GM12873 (cell line): ENCODE measurements around the gene NCBP3.

Source experiments
- CTCF ChIP-seq: IDR thresholded peaks from 2 replicates; pipeline ENCODE4 v1.5.1; 2012; ENCODE audit warnings: low read depth, mild to moderate bottlenecking, moderate library complexity, low read length, control low read depth; ENCODE audit not compliant: insufficient read depth; ENCODE audit errors: missing control alignments

Gene NCBP3

GRCh38 chr17:3892095-3892998 lies 46.3 kb upstream of the NCBP3 start:
- TF ChIP-seq CTCF, result no peak

DNA sequence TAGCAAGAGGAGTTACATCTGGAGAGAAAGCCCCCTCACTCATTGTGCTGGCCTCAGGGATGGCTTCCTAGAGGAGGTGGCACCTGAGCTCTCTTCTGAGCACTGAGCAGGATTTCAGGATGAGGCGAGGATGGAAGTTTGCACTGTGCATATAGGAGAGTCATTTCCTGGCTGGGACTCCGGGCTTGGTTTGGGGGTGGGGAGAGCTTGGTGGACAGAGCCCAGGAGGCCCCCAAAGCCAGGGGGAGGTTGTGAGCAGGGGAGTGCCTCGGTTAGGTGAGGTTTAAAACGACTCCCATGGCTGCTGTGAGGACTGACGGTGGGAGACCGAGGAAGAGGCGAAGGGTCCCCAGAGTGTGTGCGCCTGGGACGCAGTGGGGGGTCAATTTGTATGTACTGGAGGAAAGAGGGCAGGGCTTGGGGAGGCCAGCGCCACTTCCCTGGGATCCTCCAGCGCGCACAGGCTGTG lies 45.6 kb upstream of the NCBP3 start:
- TF ChIP-seq CTCF, result no peak

GRCh38 chr17:3890878-3891219 lies 44.8 kb upstream of the NCBP3 start:
- no peak for TF ChIP-seq CTCF

DNA sequence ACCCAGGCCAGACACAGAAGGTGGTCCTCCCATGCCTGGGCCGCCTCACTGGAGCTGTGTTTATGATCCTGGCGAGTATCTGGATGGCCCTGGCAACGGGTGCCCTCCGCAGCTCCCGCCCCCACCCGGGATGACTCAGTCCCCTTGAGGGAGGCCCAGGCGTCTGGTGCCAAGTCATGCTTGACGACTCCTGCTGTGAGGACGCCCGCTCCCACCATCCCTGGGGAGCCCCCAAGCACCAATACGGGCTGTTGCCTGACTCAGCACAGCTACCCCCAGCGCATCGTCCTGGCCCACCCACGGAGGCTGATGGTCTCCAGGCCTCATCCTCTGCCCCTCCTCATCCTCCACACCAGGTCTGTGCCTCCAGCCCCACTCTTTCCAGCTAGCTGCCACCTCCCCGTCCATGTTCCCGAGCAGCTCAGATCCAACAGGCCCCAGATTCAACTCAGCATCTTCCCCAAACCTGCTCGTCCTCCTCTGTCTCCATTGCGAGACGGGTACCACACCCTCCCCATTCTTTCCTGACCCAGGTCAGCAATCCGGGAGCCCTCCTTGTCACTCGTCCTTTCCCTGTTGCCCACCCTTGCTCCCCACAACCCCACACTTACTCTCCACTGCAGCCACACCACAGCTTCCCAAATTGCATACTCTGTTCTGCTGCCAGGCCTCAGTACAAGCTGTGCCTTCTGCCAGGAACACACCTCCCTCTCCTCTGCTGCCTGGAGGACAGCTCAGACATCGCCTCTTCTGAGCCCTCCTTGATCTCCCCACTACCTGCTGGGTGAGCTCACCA lies 44.2 kb upstream of the NCBP3 start:
- TF ChIP-seq CTCF, result no peak

DNA sequence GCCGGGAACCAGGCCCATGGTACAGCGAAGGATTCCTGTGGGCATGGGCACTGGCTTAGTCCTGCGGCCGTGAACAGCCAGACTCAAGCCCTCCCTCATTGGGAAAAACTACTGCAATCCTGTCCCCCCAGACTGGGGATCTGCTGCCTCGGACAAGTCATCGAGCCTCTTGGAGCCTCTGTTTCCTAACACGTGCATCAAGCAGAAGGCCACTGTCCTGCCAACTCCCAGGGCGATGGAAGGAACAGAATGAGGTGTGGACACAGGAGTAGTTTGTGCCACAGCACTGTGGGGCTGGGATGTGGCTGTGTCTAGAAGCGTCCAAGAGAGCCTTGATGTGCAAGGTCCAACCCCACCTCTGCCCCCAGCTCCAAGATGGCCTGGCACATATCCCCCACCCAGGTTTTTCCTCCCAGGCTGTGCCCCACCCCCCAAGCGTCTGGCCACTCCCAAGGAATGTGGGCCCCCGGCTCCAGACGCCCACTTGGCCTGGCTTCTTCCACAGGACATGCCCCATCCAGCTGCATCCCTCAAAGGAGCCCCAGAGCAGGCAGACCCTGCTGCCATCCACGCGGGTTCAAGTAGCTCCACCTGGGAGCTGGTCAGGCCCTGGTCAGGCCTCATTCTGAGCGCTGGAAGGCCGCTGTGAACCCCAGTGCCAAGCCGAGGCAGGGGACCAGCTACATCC lies 43.4 kb upstream of the NCBP3 start:
- TF ChIP-seq CTCF, result no peak

DNA sequence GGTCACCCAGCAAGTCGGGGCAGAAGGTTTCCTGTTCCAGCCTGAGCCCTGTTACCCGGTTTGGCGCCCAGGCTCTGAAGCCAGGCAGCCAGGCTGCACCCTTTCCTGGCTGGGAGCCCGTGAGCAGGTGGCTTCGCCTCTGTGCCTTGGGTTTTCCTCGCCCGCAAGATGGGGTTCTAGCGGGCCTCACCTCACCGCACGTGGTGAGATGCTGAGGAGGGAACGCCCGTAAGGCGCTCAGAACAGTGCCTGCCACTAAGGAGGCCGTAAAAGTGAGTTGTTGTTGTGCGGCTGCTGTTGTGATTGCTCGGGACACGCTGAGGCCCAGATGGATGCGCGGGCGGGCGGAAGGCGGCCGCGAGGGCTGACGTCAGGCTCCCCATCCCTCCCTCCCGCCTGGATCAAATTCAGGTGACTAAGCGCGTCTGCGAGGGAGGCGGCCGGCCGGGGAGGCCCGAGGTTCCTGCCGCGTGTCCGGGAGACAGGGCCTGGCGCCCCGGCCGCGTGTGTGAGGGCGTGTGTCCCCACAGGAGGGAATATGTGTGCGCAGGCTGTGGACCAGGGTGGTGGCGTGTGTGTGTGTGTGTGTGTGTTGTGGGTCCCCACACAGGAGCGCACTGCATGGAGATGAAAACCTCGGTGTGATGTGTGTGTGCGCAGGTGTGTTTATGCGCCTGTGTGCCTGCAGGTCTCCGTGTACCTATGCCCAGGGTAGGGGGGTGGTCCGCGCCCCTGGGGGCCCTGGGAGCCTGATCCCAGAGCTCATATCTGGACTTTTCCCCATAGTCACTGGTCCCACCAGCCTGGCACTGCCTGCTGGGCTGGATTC lies 42.5 kb upstream of the NCBP3 start:
- no peak for TF ChIP-seq CTCF

DNA sequence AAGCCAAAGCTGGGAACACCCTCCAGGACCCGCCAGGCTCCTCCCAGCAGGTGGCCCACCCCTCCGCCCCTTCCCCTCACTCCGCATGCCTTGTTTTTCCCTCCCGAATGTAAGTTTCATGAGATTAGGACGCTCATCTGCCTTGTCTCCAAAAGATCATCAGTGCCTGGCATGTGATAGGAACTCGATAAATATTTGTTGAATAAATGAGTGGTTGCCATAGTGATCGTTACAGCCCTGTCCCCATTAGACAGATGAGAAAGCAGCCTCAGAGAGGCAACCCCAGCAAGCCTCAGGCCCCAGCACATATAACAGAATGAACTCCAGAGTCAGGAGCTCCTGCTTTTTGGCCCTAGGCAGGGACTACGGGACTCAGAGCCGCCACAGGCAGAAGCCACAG lies 41.8 kb upstream of the NCBP3 start:
- TF ChIP-seq CTCF, result no peak
